K562 (cell line): ENCODE results near the gene MLLT1. TPM values are rescaled to one million over a fixed set of nuclear protein-coding genes. Genes with fewer than 3 reads are reported as not detected.

Experiments
- ATF4 ChIP-seq: fragments of 450-650 bp; formaldehyde crosslinking; IDR thresholded peaks from 2 replicates; pipeline ENCODE4 v1.4.0; 2022; ENCODE audit warnings: mild to moderate bottlenecking, moderate library complexity
- CBX1 ChIP-seq: sonication (generic); IDR thresholded peaks from 2 replicates; pipeline ENCODE4 v1.6.1; 2016; ENCODE audit warnings: antibody characterized with exemption, low read depth, mild to moderate bottlenecking
- CHAMP1 ChIP-seq: fragments of 450-650 bp; IDR thresholded peaks from 2 replicates; pipeline ENCODE4 v1.6.1; 2016; ENCODE audit warnings: mild to moderate bottlenecking
- CHD1 ChIP-seq: fragments of 200-600 bp; sonication (generic); IDR thresholded peaks from one replicate; pipeline ENCODE4 v1.6.1; 2012; ENCODE audit warnings: mild to moderate bottlenecking, moderate library complexity, low read length, inconsistent platforms
- DACH1 ChIP-seq: fragments of 450-650 bp; IDR thresholded peaks from 2 replicates; pipeline ENCODE4 v1.6.1; 2018; ENCODE audit not compliant: partially characterized antibody
- EP400 ChIP-seq: fragments of 450-650 bp; IDR thresholded peaks from 2 replicates; pipeline ENCODE4 v1.6.1; 2017; ENCODE audit warnings: antibody characterized with exemption, mild to moderate bottlenecking, moderate library complexity
- ERF ChIP-seq: fragments of 450-650 bp; formaldehyde crosslinking; IDR thresholded peaks from 2 replicates; pipeline ENCODE4 v1.4.0; 2020; ENCODE audit warnings: mild to moderate bottlenecking, mixed read lengths
- JUND ChIP-seq, 2 experiments: IDR thresholded peaks; 2 replicates in 1 of 2; 3 replicates in 1 of 2; pipeline ENCODE4 v1.6.1; 2011; ENCODE audit warnings: borderline replicate concordance in 2 of 2, low read depth in 2 of 2, low read length in 2 of 2, improper control_type of control experiment in 1 of 2, missing biosample characterization in 1 of 2, missing genetic modification characterization in 1 of 2, missing genetic modification reagents in 1 of 2
- PKNOX1 ChIP-seq: fragments of 450-650 bp; IDR thresholded peaks from 2 replicates; pipeline ENCODE4 v1.6.1; 2016
- POLR2G ChIP-seq: fragments of 200-400 bp; formaldehyde crosslinking; IDR thresholded peaks from 2 replicates; pipeline ENCODE4 v1.6.1; 2017; ENCODE audit warnings: low read depth, mild to moderate bottlenecking, antibody characterized with exemption, low read length, moderate library complexity
- RBM17 ChIP-seq: fragments of 200-400 bp; formaldehyde crosslinking; IDR thresholded peaks from 2 replicates; pipeline ENCODE4 v1.6.1; 2017; ENCODE audit warnings: low read depth, mild to moderate bottlenecking, low read length, borderline replicate concordance
- RCOR1 ChIP-seq, 2 experiments: IDR thresholded peaks; 2 replicates each; pipeline ENCODE4 v1.6.1; 2012; ENCODE audit warnings: low read depth in 2 of 2, low read length in 2 of 2, borderline replicate concordance in 1 of 2, improper control_type of control experiment in 1 of 2
- SLC30A9 ChIP-seq: fragments of 250-450 bp; sonication (Bioruptor Pico); IDR thresholded peaks from 2 replicates; pipeline ENCODE4 v1.8.0; 2022; ENCODE audit warnings: mild to moderate bottlenecking, moderate library complexity
- SPI1 ChIP-seq: IDR thresholded peaks from 2 replicates; pipeline ENCODE4 v1.6.1; 2011; ENCODE audit warnings: low read depth, low read length, control low read depth, borderline replicate concordance
- XRCC5 ChIP-seq: fragments of 200-400 bp; formaldehyde crosslinking; IDR thresholded peaks from 2 replicates; pipeline ENCODE4 v1.6.1; 2017; ENCODE audit warnings: low read depth, mild to moderate bottlenecking, low read length
- ZBTB11 ChIP-seq, 3 experiments: fragments of 200-800 bp in 1 of 3; fragments of 250-450 bp in 1 of 3; fragments of 450-650 bp in 1 of 3; sonication (Bioruptor Pico) in 1 of 3; sonication (Bioruptor generic) in 1 of 3; formaldehyde crosslinking in 1 of 3; IDR thresholded peaks; 2 replicates each; pipeline versions ENCODE4 v1.6.1 to v1.8.0; 2016 to 2022; ENCODE audit warnings: mild to moderate bottlenecking in 2 of 3, missing genetic modification characterization in 2 of 3, missing compliant biosample characterization in 1 of 3, moderate library complexity in 1 of 3
- ZFPM2 ChIP-seq: fragments of 250-450 bp; sonication (Bioruptor Pico); IDR thresholded peaks from 2 replicates; pipeline ENCODE4 v1.5.1; 2022; ENCODE audit warnings: mild to moderate bottlenecking
- ZKSCAN1 ChIP-seq: fragments of 150-350 bp; IDR thresholded peaks from 2 replicates; pipeline ENCODE4 v1.6.1; 2016; ENCODE audit warnings: low read depth, low read length
- ZNF124 ChIP-seq: sonication (generic); formaldehyde crosslinking; IDR thresholded peaks from 2 replicates; pipeline ENCODE4 v1.8.1; 2022; ENCODE audit warnings: missing genetic modification reagents
- ZNF584 ChIP-seq: fragments of 200-800 bp; sonication (Bioruptor generic); IDR thresholded peaks from 2 replicates; pipeline ENCODE4 v1.6.1; 2016; ENCODE audit warnings: low read depth, mild to moderate bottlenecking, missing genetic modification characterization, missing compliant biosample characterization
- ZNF785 ChIP-seq: fragments of 250-450 bp; sonication (Bioruptor Pico); IDR thresholded peaks from 2 replicates; pipeline ENCODE4 v1.4.0; 2020; ENCODE audit warnings: mild to moderate bottlenecking
- ZNF830 ChIP-seq: fragments of 250-450 bp; sonication (Bioruptor Pico); IDR thresholded peaks from 2 replicates; pipeline ENCODE4 v1.5.0; 2021; ENCODE audit warnings: mild to moderate bottlenecking
- polyA plus RNA-seq, 8 experiments: library from polyadenylated mRNA; depleted of rRNA in 4 of 8; stranded (reverse) in 5 of 8; unstranded in 3 of 8; fragments of >200 nt; fragmentation: Nextera tagmentation in 2 of 8; fragmentation: Illumina TruSeq in 1 of 8; extraction: Ambion mirVana in 2 of 8; extraction: Trizol in 1 of 8; gene quantifications; 2 replicates each; pipeline versions ENCODE4 v1.2.1 to v1.2.3, GENCODE V29; 2011 to 2014; ENCODE audit warnings: inconsistent platforms in 1 of 8, missing spikeins in 1 of 8
- total RNA-seq, 7 experiments: library from RNA; depleted of rRNA in 6 of 7; stranded (reverse); fragments of >200 nt in 6 of 7; fragmentation: Illumina TruSeq in 2 of 7; extraction: Trizol in 2 of 7; gene quantifications; 2 replicates each; pipeline versions ENCODE4 v1.2.1 to v1.2.3, GENCODE V29; 2011 to 2021; ENCODE audit warnings: low replicate concordance in 1 of 7

The MLLT1 gene
- total and polyA plus RNA-seq, 9 of the 15 experiments (the other 6 are each of a cell fraction or from before 2014, with no cell fraction given) = 0.23 to 63.5 (median 15.4) TPM

- TF ChIP-seq ERF (CRISPR knock-in tag) (no peak), XRCC5 (peak; percentile 92), POLR2G (no peak), RCOR1 (IDR thresholded peaks at IDR 0.05; ENCODE audit: borderline replicate concordance in 1 of 2, low read depth in 2 of 2, low read length in 2 of 2) (peak in 1 of 2 experiments; percentile 77; a peak in 1 of 4 replicates), JUND (IDR thresholded peaks at IDR 0.05; ENCODE audit: borderline replicate concordance, low read depth, low read length) (0 out of 2 replicates have a peak, but pooled peaks have one; percentile 41), JUND (tag; IDR thresholded peaks at IDR 0.05; ENCODE audit: borderline replicate concordance, low read depth, low read length) (no peak), ZKSCAN1 (0 out of 2 replicates have a peak, but pooled peaks have one; percentile 57), CHAMP1 (no peak), PKNOX1 (peak; percentile 77), ZNF584 (CRISPR knock-in tag) (no peak), ZFPM2 (CRISPR knock-in tag) (no peak), ZNF830 (no peak), DACH1 (no peak), RBM17 (no peak), ZNF124 (CRISPR knock-in tag) (no peak), CBX1 (peak; percentile 100), ZBTB11 (CRISPR knock-in tag; IDR thresholded peaks at IDR 0.05) (no peak), ZNF785 (CRISPR knock-in tag) (no peak), EP400 (no peak), SLC30A9 (no peak), SPI1 (no peak), ATF4 (CRISPR knock-in tag) (no peak), CHD1 (no peak)
Measured at GRCh38 chr19:6292006-6292405, 12.2 kb upstream of the MLLT1 start (continued).
